HS-27A (cell line): ENCODE data around the gene CLEC10A.
"Not testable (repeated sequence)": the region's sequence is repeated elsewhere in the genome, so short reads cannot be mapped to it uniquely, and the experiment has no call there.

ENCODE experiments used
- DNase-seq: peaks from one replicate; pipeline ENCODE4 v3.0.0-alpha.2; 2012; ENCODE audit warnings: low read depth, missing footprints

CLEC10A gene

GRCh38 chr17:7079581-7080455 lies at the start of gene CLEC10A:
TSS of gene CLEC10A (minus strand) at chr17:7080251. CDS start at chr17:7078812, 1,439 bp downstream.
- DNase-seq, result no peak

- no peak for DNase-seq
These were observed 49.3 kb upstream of the CLEC10A start for GRCh38 chr17:7129311-7129710.

GRCh38 chr17:7128160-7128559 lies 48.1 kb upstream of the CLEC10A start:
- DNase-seq, result no peak

- not testable (repeated sequence) for DNase-seq
These were observed 47.5 kb upstream of the CLEC10A start for GRCh38 chr17:7127501-7127900.

GRCh38 chr17:7126386-7126785 lies 46.3 kb upstream of the CLEC10A start:
- DNase-seq, result not testable (repeated sequence)

- DNase-seq, result no peak
These were observed 44.9 kb upstream of the CLEC10A start for GRCh38 chr17:7124923-7125322.

GRCh38 chr17:7123844-7124243 lies 43.8 kb upstream of the CLEC10A start:
- DNase-seq, result no peak

- no peak for DNase-seq
These were observed 42.3 kb upstream of the CLEC10A start for GRCh38 chr17:7122381-7122780.

GRCh38 chr17:7120635-7121034 lies 40.6 kb upstream of the CLEC10A start:
- not testable (repeated sequence) for DNase-seq

GRCh38 chr17:7120123-7120522 lies 40.1 kb upstream of the CLEC10A start:
- no peak for DNase-seq

GRCh38 chr17:7119314-7119713 lies 39.3 kb upstream of the CLEC10A start:
- no peak for DNase-seq

GRCh38 chr17:7114875-7115614 lies 35.0 kb upstream of the CLEC10A start:
- DNase-seq, result no peak

- DNase-seq, result no peak
These were observed 34.3 kb upstream of the CLEC10A start, which contains the start of gene ASGR2 for GRCh38 chr17:7114241-7114874. TSS of gene ASGR2 (minus strand) at chr17:7114822. CDS start at chr17:7114240, 582 bp downstream.

GRCh38 chr17:7113273-7114071 lies 33.4 kb upstream of the CLEC10A start:
- DNase-seq, result no peak

GRCh38 chr17:7112510-7113108 lies 32.6 kb upstream of the CLEC10A start:
- DNase-seq, result no peak

- no peak for DNase-seq
These were observed 31.9 kb upstream of the CLEC10A start for GRCh38 chr17:7111784-7112509.

GRCh38 chr17:7110617-7111306 lies 30.7 kb upstream of the CLEC10A start:
- DNase-seq, result no peak

GRCh38 chr17:7109461-7110322 lies 29.6 kb upstream of the CLEC10A start:
- no peak for DNase-seq

- no peak for DNase-seq
These were observed 28.9 kb upstream of the CLEC10A start for GRCh38 chr17:7108981-7109380.
